OCI-LY7 (cell line): ENCODE measurements around the gene EPAS1.

ENCODE experiments used
- EZH2phosphoT487 ChIP-seq: fragments of 200-600 bp; sonication (generic); IDR thresholded peaks from 2 replicates; pipeline ENCODE4 v1.6.1; 2018; ENCODE audit warnings: low read depth, borderline replicate concordance, mild to moderate bottlenecking, mixed run types, antibody characterized with exemption, low read length, moderate library complexity, mixed read lengths
- TF ChIP-seq, protein P1 (sequence below): fragments of 200-600 bp; sonication (generic); conservative IDR thresholded peaks from 2 replicates; pipeline ENCODE4 v1.5.1; 2014; ENCODE audit warnings: mild to moderate bottlenecking, antibody characterized with exemption, low read length, moderate library complexity, mixed read lengths

- TF ChIP-seq, protein P1, sequence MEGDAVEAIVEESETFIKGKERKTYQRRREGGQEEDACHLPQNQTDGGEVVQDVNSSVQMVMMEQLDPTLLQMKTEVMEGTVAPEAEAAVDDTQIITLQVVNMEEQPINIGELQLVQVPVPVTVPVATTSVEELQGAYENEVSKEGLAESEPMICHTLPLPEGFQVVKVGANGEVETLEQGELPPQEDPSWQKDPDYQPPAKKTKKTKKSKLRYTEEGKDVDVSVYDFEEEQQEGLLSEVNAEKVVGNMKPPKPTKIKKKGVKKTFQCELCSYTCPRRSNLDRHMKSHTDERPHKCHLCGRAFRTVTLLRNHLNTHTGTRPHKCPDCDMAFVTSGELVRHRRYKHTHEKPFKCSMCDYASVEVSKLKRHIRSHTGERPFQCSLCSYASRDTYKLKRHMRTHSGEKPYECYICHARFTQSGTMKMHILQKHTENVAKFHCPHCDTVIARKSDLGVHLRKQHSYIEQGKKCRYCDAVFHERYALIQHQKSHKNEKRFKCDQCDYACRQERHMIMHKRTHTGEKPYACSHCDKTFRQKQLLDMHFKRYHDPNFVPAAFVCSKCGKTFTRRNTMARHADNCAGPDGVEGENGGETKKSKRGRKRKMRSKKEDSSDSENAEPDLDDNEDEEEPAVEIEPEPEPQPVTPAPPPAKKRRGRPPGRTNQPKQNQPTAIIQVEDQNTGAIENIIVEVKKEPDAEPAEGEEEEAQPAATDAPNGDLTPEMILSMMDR: no peak
- no peak for TF ChIP-seq EZH2phosphoT487
These were observed 32.1 kb downstream of the EPAS1 start for GRCh38 chr2:46329340-46329739.
